H1 (cell line): ENCODE measurements around the gene MRPL34. TPM values are rescaled to one million over a fixed set of nuclear protein-coding genes. Genes with fewer than 3 reads are reported as not detected.

ENCODE experiments used
- BCL11A ChIP-seq, 2 experiments: IDR thresholded peaks; one replicate each; pipeline ENCODE4 v1.6.1; 2011; ENCODE audit warnings: low read depth in 2 of 2, low read length in 2 of 2, mild to moderate bottlenecking in 2 of 2
- polyA plus RNA-seq, 7 experiments: library from polyadenylated mRNA; depleted of rRNA in 3 of 7; stranded (reverse) in 5 of 7; unstranded in 2 of 7; fragments of >200 nt in 5 of 7; fragments of 200-250 nt in 2 of 7; gene quantifications; 1 replicate in 5 of 7; 2 replicates in 1 of 7; 4 replicates in 1 of 7; pipeline versions ENCODE4 v1.2.1 to v1.2.3, GENCODE V29; 2011 to 2013; ENCODE audit warnings: missing spikeins in 2 of 7, mixed read lengths in 2 of 7
- total RNA-seq: library from RNA; stranded (reverse); fragmentation: NEBNext Ultra II Directional; extraction: Animal tissue kit (Norgen Biotek cat#: 25700); gene quantifications from 2 replicates; pipeline ENCODE4 v1.2.1, GENCODE V29; 2021

MRPL34 gene
- total and polyA plus RNA-seq, 2 of the 8 experiments (the other 6 are each of a cell fraction or from before 2014, with no cell fraction given), result 91.9 to 99.6 TPM

DNA sequence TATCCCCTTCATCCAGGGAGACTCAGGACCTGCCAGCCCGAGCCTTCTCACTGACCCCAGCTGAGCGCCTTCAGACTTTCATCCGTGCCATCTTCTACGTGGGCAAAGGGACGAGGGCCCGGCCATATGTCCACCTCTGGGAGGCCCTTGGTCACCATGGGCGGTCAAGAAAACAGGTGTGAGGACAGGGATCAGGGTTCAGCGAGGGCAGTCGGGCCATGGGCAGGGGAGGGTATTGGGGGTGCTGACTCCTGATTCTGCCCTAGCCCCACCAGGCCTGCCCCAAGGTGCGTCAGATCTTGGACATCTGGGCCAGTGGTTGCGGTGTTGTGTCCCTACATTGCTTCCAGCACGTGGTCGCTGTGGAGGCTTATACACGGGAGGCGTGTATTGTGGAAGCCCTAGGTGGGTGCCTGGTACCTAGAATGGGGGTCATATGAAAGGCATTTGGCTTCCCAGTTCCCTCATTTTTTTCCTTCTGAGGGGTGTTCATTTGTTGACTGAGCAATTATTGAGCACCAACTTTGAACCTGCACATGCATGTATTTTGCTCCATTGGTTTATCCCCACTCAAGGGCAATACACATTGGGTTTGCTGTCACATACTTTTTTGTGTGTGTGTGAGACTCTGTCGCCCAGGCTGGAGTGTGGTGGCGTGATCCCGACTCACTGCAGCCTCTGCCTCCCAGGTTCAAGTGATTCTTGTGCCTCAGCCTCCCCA lies 20.1 kb upstream of the MRPL34 start (continued):
- TF ChIP-seq BCL11A (IDR thresholded peaks at IDR 0.05; ENCODE audit: low read depth in 2 of 2, low read length in 2 of 2), result no peak
- TF ChIP-seq, all 59 proteins: peak for 0
